Stimulated activated CD8-positive, alpha-beta memory T cell treated with anti-CD3 and anti-CD28 coated beads, Interleukin-12 subunit alpha, Interleukin-12 subunit beta, amount 100 ng/mL, for 4 hours (primary cell): Measurements from ENCODE around the gene ANP32E.

ENCODE experiments used
- DNase-seq: peaks from one replicate; pipeline ENCODE4 v3.0.0-alpha.2; 2020; ENCODE audit warnings: low read depth

ANP32E gene

GRCh38 chr1:150235852-150236613, at the start of gene ANP32E:
TSS of gene ANP32E (minus strand) at chr1:150236112. CDS start at chr1:150235786, 326 bp downstream.
- DNase-seq: peak; percentile 80

- no peak for DNase-seq
These were observed 47.3 kb upstream of the ANP32E start for GRCh38 chr1:150283260-150283659.

GRCh38 chr1:150282558-150282958, 46.6 kb upstream of the ANP32E start:
- DNase-seq: no peak

- peak; percentile 64 for DNase-seq
These were observed 46.0 kb upstream of the ANP32E start, which contains the start of gene CIART for GRCh38 chr1:150281758-150282557. TSS of gene CIART (plus strand) at chr1:150282554. CDS start at chr1:150283268, 714 bp downstream.

GRCh38 chr1:150281221-150281757, 45.4 kb upstream of the ANP32E start:
- peak; percentile 34 for DNase-seq

- no peak for DNase-seq
These were observed 44.3 kb upstream of the ANP32E start for GRCh38 chr1:150280138-150280707.

- no peak for DNase-seq
These were observed 37.4 kb upstream of the ANP32E start for GRCh38 chr1:150273311-150273710.

- DNase-seq: no peak
These were observed 35.5 kb upstream of the ANP32E start for GRCh38 chr1:150271291-150271959.

- no peak for DNase-seq
These were observed 33.5 kb upstream of the ANP32E start for GRCh38 chr1:150269451-150269850.

- peak; percentile 81 for DNase-seq
These were observed 32.9 kb upstream of the ANP32E start, which contains the start of gene APH1A for GRCh38 chr1:150268705-150269403. TSS of gene APH1A (minus strand) at chr1:150269016. CDS start at chr1:150268810, 206 bp downstream.

- no peak for DNase-seq
These were observed 32.4 kb upstream of the ANP32E start for GRCh38 chr1:150268340-150268704.

- no peak for DNase-seq
These were observed 32.0 kb upstream of the ANP32E start for GRCh38 chr1:150267896-150268295.

- DNase-seq: no peak
These were observed 27.6 kb upstream of the ANP32E start for GRCh38 chr1:150263549-150263948.

GRCh38 chr1:150262388-150263320, 26.7 kb upstream of the ANP32E start:
- no peak for DNase-seq

GRCh38 chr1:150261367-150261766, 25.5 kb upstream of the ANP32E start:
- DNase-seq: no peak

GRCh38 chr1:150259758-150260669, 24.1 kb upstream of the ANP32E start:
- no peak for DNase-seq

- DNase-seq: no peak
These were observed 23.3 kb upstream of the ANP32E start for GRCh38 chr1:150259217-150259616.

GRCh38 chr1:150257624-150258585, 22.0 kb upstream of the ANP32E start, which contains the start of gene CA14:
TSS of gene CA14 (plus strand) at chr1:150257774. CDS start at chr1:150258129, 355 bp downstream.
- no peak for DNase-seq
